ENCODE data around the gene MDN1.
A peak's percentile ranks its signal among the peaks of the same experiment; 100 is the strongest.

The MDN1 gene

GRCh38 chr6:89679215-89680120 is 140.1 kb downstream of the MDN1 start:
- TF ChIP-seq CTCF (IDR thresholded peaks at IDR 0.05; ENCODE audit: low read depth, low read length, missing control alignments) = no peak
- H3K4me3 ChIP-seq (replicated peaks; ENCODE audit: low read depth, low read length) = no peak overlapping the region
- DNase-seq (ENCODE audit: extremely low read depth, low read depth) = no peak

- TF ChIP-seq CTCF (IDR thresholded peaks at IDR 0.05; ENCODE audit: low read depth, low read length, missing control alignments) = no peak
- no peak for DNase-seq (ENCODE audit: extremely low read depth, low read depth)
- no peak overlapping the region for H3K4me3 ChIP-seq (replicated peaks; ENCODE audit: low read depth, low read length)
Observed at GRCh38 chr6:89678531-89678930, 141.1 kb downstream of the MDN1 start.

- DNase-seq (ENCODE audit: extremely low read depth, low read depth) = peak; percentile 15
- no peak overlapping the region for H3K4me3 ChIP-seq (replicated peaks; ENCODE audit: low read depth, low read length)
- no peak for TF ChIP-seq CTCF (IDR thresholded peaks at IDR 0.05; ENCODE audit: low read depth, low read length, missing control alignments)
Observed at GRCh38 chr6:89675949-89676748, 143.4 kb downstream of the MDN1 start.

- no peak overlapping the region for H3K4me3 ChIP-seq (replicated peaks; ENCODE audit: low read depth, low read length)
- DNase-seq (ENCODE audit: extremely low read depth, low read depth) = no peak
- no peak for TF ChIP-seq CTCF (IDR thresholded peaks at IDR 0.05; ENCODE audit: low read depth, low read length, missing control alignments)
Observed at GRCh38 chr6:89670935-89671565, 148.5 kb downstream of the MDN1 start.

- no peak for TF ChIP-seq CTCF (IDR thresholded peaks at IDR 0.05; ENCODE audit: low read depth, low read length, missing control alignments)
- no peak for DNase-seq (ENCODE audit: extremely low read depth, low read depth)
- H3K4me3 ChIP-seq (replicated peaks; ENCODE audit: low read depth, low read length) = no peak overlapping the region
Observed at GRCh38 chr6:89669002-89669401, 150.6 kb downstream of the MDN1 start.

GRCh38 chr6:89667872-89668556 is 151.6 kb downstream of the MDN1 start:
- no peak for TF ChIP-seq CTCF (IDR thresholded peaks at IDR 0.05; ENCODE audit: low read depth, low read length, missing control alignments)
- DNase-seq (ENCODE audit: extremely low read depth, low read depth) = no peak
- no peak overlapping the region for H3K4me3 ChIP-seq (replicated peaks; ENCODE audit: low read depth, low read length)
